ENCODE measurements around the gene FEZF1.

GRCh38 chr7:122339145-122339904 is 34.8 kb upstream of the FEZF1 start:
- TF ChIP-seq, protein P1, sequence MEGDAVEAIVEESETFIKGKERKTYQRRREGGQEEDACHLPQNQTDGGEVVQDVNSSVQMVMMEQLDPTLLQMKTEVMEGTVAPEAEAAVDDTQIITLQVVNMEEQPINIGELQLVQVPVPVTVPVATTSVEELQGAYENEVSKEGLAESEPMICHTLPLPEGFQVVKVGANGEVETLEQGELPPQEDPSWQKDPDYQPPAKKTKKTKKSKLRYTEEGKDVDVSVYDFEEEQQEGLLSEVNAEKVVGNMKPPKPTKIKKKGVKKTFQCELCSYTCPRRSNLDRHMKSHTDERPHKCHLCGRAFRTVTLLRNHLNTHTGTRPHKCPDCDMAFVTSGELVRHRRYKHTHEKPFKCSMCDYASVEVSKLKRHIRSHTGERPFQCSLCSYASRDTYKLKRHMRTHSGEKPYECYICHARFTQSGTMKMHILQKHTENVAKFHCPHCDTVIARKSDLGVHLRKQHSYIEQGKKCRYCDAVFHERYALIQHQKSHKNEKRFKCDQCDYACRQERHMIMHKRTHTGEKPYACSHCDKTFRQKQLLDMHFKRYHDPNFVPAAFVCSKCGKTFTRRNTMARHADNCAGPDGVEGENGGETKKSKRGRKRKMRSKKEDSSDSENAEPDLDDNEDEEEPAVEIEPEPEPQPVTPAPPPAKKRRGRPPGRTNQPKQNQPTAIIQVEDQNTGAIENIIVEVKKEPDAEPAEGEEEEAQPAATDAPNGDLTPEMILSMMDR (IDR thresholded peaks at IDR 0.05), result no peak
- TF ChIP-seq POLR2A (IDR thresholded peaks at IDR 0.05), result no peak
